H1 (cell line): ENCODE measurements around the gene MTFR2. TPM values are rescaled to one million over a fixed set of nuclear protein-coding genes. Genes with fewer than 3 reads are reported as not detected.
A peak's percentile ranks its signal among the peaks of the same experiment; 100 is the strongest.

ENCODE experiments used
- CTCF ChIA-PET: fragments of 300-600 bp; sonication (Branson Sonifier 250); formaldehyde crosslinking; loops from one replicate; lab custom pipeline; 2021; ENCODE audit not compliant: partially characterized antibody; lab: Charles Lee
- POLR2A ChIA-PET: fragments of 300-600 bp; sonication (Branson Sonifier 250); formaldehyde crosslinking; loops from one replicate; lab custom pipeline; 2021; ENCODE audit warnings: inconsistent platforms; ENCODE audit not compliant: partially characterized antibody; lab: Charles Lee
- DNase-seq, 2 experiments: peaks; one replicate each; pipeline versions ENCODE4 v3.0.0 to v3.0.0-alpha.2; 2010 to 2022; ENCODE audit warnings: low spot score in 2 of 2, low read depth in 1 of 2, mixed read lengths in 1 of 2
- FAIRE-seq: peaks from 2 replicates; lab custom pipeline; 2011; peaks lifted over from hg19 to GRCh38; lab: Jason Lieb, UNC
- H2AFZ ChIP-seq: 2 replicates; pipeline ENCODE4 v1.8.1; 2012; ENCODE audit warnings: low read length, inconsistent platforms
- H2AK5ac ChIP-seq: 2 replicates; pipeline ENCODE4 v1.6.1; 2013; ENCODE audit warnings: low read depth, low read length
- H2BK120ac ChIP-seq: replicated peaks from 2 replicates; pipeline ENCODE3; 2013; ENCODE audit warnings: low read depth, low read length, inconsistent platforms
- H2BK12ac ChIP-seq: 2 replicates; pipeline ENCODE4 v1.6.1; 2013; ENCODE audit warnings: low read depth, low read length
- H2BK15ac ChIP-seq: 2 replicates; pipeline ENCODE4 v1.6.1; 2013; ENCODE audit warnings: low read length
- H2BK20ac ChIP-seq: 2 replicates; pipeline ENCODE4 v1.6.1; 2013; ENCODE audit warnings: low read length
- H2BK5ac ChIP-seq: 2 replicates; pipeline ENCODE4 v1.6.1; 2013; ENCODE audit warnings: low read depth, low read length
- H3K14ac ChIP-seq: 2 replicates; pipeline ENCODE4 v1.6.1; 2013; ENCODE audit warnings: inconsistent platforms; ENCODE audit not compliant: insufficient read length
- H3K18ac ChIP-seq: 2 replicates; pipeline ENCODE4 v1.6.1; 2013; ENCODE audit warnings: low read length; ENCODE audit errors: extremely low read depth
- H3K23ac ChIP-seq: 2 replicates; pipeline ENCODE4 v1.6.1; 2013; ENCODE audit warnings: inconsistent platforms; ENCODE audit not compliant: insufficient read length
- H3K23me2 ChIP-seq: 2 replicates; pipeline ENCODE4 v1.6.1; 2013; ENCODE audit warnings: low read depth, low read length
- H3K27ac ChIP-seq: 2 replicates; pipeline ENCODE4 v1.6.1; 2011; ENCODE audit warnings: low read depth, low read length, inconsistent platforms
- H3K27me3 ChIP-seq, 4 experiments: replicated peaks in 1 of 4; 1 replicate in 1 of 4; 2 replicates in 3 of 4; pipeline versions ENCODE4 v1.6.1 to v1.8.1; 2011 to 2013; ENCODE audit warnings: low read length in 3 of 4, mild to moderate bottlenecking in 3 of 4, inconsistent platforms in 2 of 4, mixed read lengths in 2 of 4, moderate library complexity in 1 of 4; ENCODE audit not compliant: control insufficient read depth in 3 of 4, insufficient read depth in 3 of 4; ENCODE audit errors: extremely low read depth in 1 of 4
- H3K36me3 ChIP-seq, 4 experiments: 2 replicates each; pipeline versions ENCODE4 v1.6.1 to v1.8.1; 2011 to 2013; ENCODE audit warnings: mild to moderate bottlenecking in 4 of 4, low read length in 3 of 4, moderate library complexity in 2 of 4, control low read depth in 1 of 4, inconsistent platforms in 1 of 4; ENCODE audit not compliant: insufficient read depth in 4 of 4, control insufficient read depth in 2 of 4
- H3K4ac ChIP-seq: replicated peaks from 2 replicates; pipeline ENCODE3; 2013; ENCODE audit warnings: low read length, low read depth, mixed read lengths, inconsistent platforms; ENCODE audit not compliant: insufficient read length
- H3K4me1 ChIP-seq, 4 experiments: replicated peaks in 1 of 4; 1 replicate in 1 of 4; 2 replicates in 3 of 4; pipeline versions ENCODE4 v1.6.1 to v1.8.1; 2011 to 2013; ENCODE audit warnings: low read length in 3 of 4, inconsistent platforms in 2 of 4, mixed read lengths in 1 of 4; ENCODE audit not compliant: insufficient read depth in 4 of 4, control insufficient read depth in 3 of 4
- H3K4me2 ChIP-seq, 2 experiments: 2 replicates each; pipeline versions ENCODE4 v1.6.1 to v1.8.1; 2011 to 2013; ENCODE audit warnings: low read depth in 2 of 2, low read length in 2 of 2, control low read depth in 1 of 2, inconsistent platforms in 1 of 2, mild to moderate bottlenecking in 1 of 2; ENCODE audit not compliant: insufficient read depth in 1 of 2
- H3K4me3 ChIP-seq, 4 experiments: fragments of 200-600, 300-600 bp in 1 of 4; sonication (generic), shearing (Covaris generic), sonication (Bioruptor Twin) in 1 of 4; 2 replicates each; pipeline versions ENCODE4 v1.5.1 to v1.8.1; 2011 to 2016; ENCODE audit warnings: low read length in 4 of 4, low read depth in 3 of 4, control low read depth in 2 of 4, inconsistent platforms in 2 of 4, mild to moderate bottlenecking in 2 of 4, mixed read lengths in 1 of 4, moderate library complexity in 1 of 4; ENCODE audit not compliant: insufficient read depth in 2 of 4; ENCODE audit errors: extremely low read depth in 1 of 4
- H3K56ac ChIP-seq: replicated peaks from 2 replicates; pipeline ENCODE3; 2013; ENCODE audit warnings: low read depth, mild to moderate bottlenecking, mixed read lengths, low read length, inconsistent platforms; ENCODE audit not compliant: insufficient read length
- H3K79me1 ChIP-seq: 2 replicates; pipeline ENCODE4 v1.6.1; 2013; ENCODE audit warnings: low read depth, low read length, control low read depth
- H3K79me2 ChIP-seq, 2 experiments: 2 replicates each; pipeline versions ENCODE4 v1.6.1 to v1.8.1; 2012 to 2013; ENCODE audit warnings: low read length in 2 of 2, mild to moderate bottlenecking in 2 of 2, inconsistent platforms in 1 of 2; ENCODE audit not compliant: insufficient read depth in 2 of 2, control insufficient read depth in 1 of 2
- H3K9ac ChIP-seq, 4 experiments: replicated peaks in 1 of 4; 1 replicate in 1 of 4; 2 replicates in 3 of 4; pipeline versions ENCODE4 v1.6.1 to v1.8.1; 2011 to 2013; ENCODE audit warnings: low read depth in 3 of 4, low read length in 3 of 4, control low read depth in 2 of 4, mild to moderate bottlenecking in 2 of 4, moderate library complexity in 2 of 4, inconsistent platforms in 1 of 4; ENCODE audit errors: extremely low read depth in 1 of 4
- H3K9me3 ChIP-seq, 2 experiments: 2 replicates each; pipeline versions ENCODE4 v1.6.1 to v1.8.1; 2012 to 2013; ENCODE audit warnings: mild to moderate bottlenecking in 2 of 2, moderate library complexity in 2 of 2, control low read depth in 1 of 2, inconsistent platforms in 1 of 2, low read depth in 1 of 2, low read length in 1 of 2, mixed read lengths in 1 of 2; ENCODE audit not compliant: insufficient read depth in 2 of 2
- H4K20me1 ChIP-seq, 2 experiments: replicated peaks in 1 of 2; 2 replicates each; pipeline versions ENCODE3 to v1.8.1; 2011 to 2013; ENCODE audit warnings: inconsistent platforms in 2 of 2, low read length in 2 of 2, mild to moderate bottlenecking in 1 of 2; ENCODE audit not compliant: insufficient read depth in 2 of 2, control insufficient read depth in 1 of 2
- H4K5ac ChIP-seq: 2 replicates; pipeline ENCODE4 v1.6.1; 2013; ENCODE audit warnings: low read length, low read depth, mixed read lengths, inconsistent platforms; ENCODE audit not compliant: insufficient read length
- H4K8ac ChIP-seq: 2 replicates; pipeline ENCODE4 v1.8.0; 2013; ENCODE audit warnings: mild to moderate bottlenecking, moderate library complexity, low read length, inconsistent platforms; ENCODE audit not compliant: insufficient read depth; ENCODE audit errors: extremely low read depth
- H4K91ac ChIP-seq: replicated peaks from 2 replicates; pipeline ENCODE3; 2013; ENCODE audit warnings: low read length, mixed read lengths, inconsistent platforms; ENCODE audit not compliant: insufficient read length
- ASH2L ChIP-seq: fragments of 200-600, 300-600 bp; sonication (generic); IDR thresholded peaks from one replicate; pipeline ENCODE4 v1.7.1; 2017; ENCODE audit warnings: low read length
- E2F6 ChIP-seq: IDR thresholded peaks from 2 replicates; pipeline ENCODE4 v1.6.1; 2012; ENCODE audit warnings: inconsistent platforms
- GTF2F1 ChIP-seq: IDR thresholded peaks from 2 replicates; pipeline ENCODE4 v1.6.1; 2012; ENCODE audit warnings: low read depth, low read length, improper control_type of control experiment, borderline replicate concordance
- JUN ChIP-seq: IDR thresholded peaks from 2 replicates; pipeline ENCODE4 v1.6.1; 2011; ENCODE audit warnings: low read depth, mild to moderate bottlenecking, improper control_type of control experiment, low read length
- MAX ChIP-seq: IDR thresholded peaks from 2 replicates; pipeline ENCODE4 v1.6.1; 2012; ENCODE audit warnings: inconsistent platforms
- SRF ChIP-seq: IDR thresholded peaks from 2 replicates; pipeline ENCODE4 v1.6.1; 2011; ENCODE audit warnings: mild to moderate bottlenecking, low read depth, low read length, moderate library complexity
- TEAD4 ChIP-seq: IDR thresholded peaks from 2 replicates; pipeline ENCODE4 v1.6.1; 2012; ENCODE audit warnings: low read depth, low read length, inconsistent platforms, mixed read lengths
- YY1 ChIP-seq: IDR thresholded peaks from 2 replicates; pipeline ENCODE4 v1.6.1; 2011; ENCODE audit warnings: low read depth, mild to moderate bottlenecking, low read length
- WGBS, 2 experiments: shearing (Covaris generic) in 1 of 2; methylation state at CpG; one replicate each; pipeline versions ENCODE4 v1.1.6 to v1.1.7; 2013 to 2015; ENCODE audit warnings: low lambda C conversion rate in 2 of 2, mixed read lengths in 2 of 2, inconsistent platforms in 1 of 2, low coverage in 1 of 2, missing lambda C conversion rate in 1 of 2; ENCODE audit not compliant: insufficient replicate concordance in 2 of 2, insufficient coverage in 1 of 2, insufficient read length in 1 of 2; ENCODE audit errors: extremely low coverage in 1 of 2, missing lambda C conversion rate in 1 of 2; 5-methylcytosine and 5-hydroxymethylcytosine counted together
- polyA plus RNA-seq, 7 experiments: library from polyadenylated mRNA; depleted of rRNA in 3 of 7; stranded (reverse) in 5 of 7; unstranded in 2 of 7; fragments of >200 nt in 5 of 7; fragments of 200-250 nt in 2 of 7; gene quantifications; 1 replicate in 5 of 7; 2 replicates in 1 of 7; 4 replicates in 1 of 7; pipeline versions ENCODE4 v1.2.1 to v1.2.3, GENCODE V29; 2011 to 2013; ENCODE audit warnings: missing spikeins in 2 of 7, mixed read lengths in 2 of 7
- total RNA-seq: library from RNA; stranded (reverse); fragmentation: NEBNext Ultra II Directional; extraction: Animal tissue kit (Norgen Biotek cat#: 25700); gene quantifications from 2 replicates; pipeline ENCODE4 v1.2.1, GENCODE V29; 2021

The MTFR2 gene
- total and polyA plus RNA-seq, 2 of the 8 experiments (the other 6 are each of a cell fraction or from before 2014, with no cell fraction given), result 8.5 to 10.7 TPM

GRCh38 chr6:136290410-136291010 is 40.4 kb upstream of the MTFR2 start:
- peak overlapping the region; percentile 69 for H4K5ac ChIP-seq
- H4K8ac ChIP-seq, result peak overlapping the region; percentile 97; the same call in 1 of the 2 replicates
- H3K23me2 ChIP-seq, result peaks cover 13% of the 10 kb centered on the region
- ChIA-PET CTCF (interaction anchor here (0.7 to 1.5 kb wide), 6 partner anchors 10 to 236 kb away, joined by 3 to 12 read pairs (median 4); no protein-coding TSS in a partner anchor), POLR2A (interaction anchor here (0.9 to 7.0 kb wide), 39 partner anchors 8 to 793 kb away, joined by 3 to 115 read pairs (median 5); partner anchors contain the start of genes AHI1, MAP7, MTFR2 and SLC35D3)
- H2BK15ac ChIP-seq, result no peak overlapping the region
- H2BK12ac ChIP-seq, result no peak overlapping the region; the same call in 1 of the 2 replicates
- H3K9ac ChIP-seq, result peak overlapping the region; percentile 36 to 100 (median 98)
- no peak overlapping the region for H3K23ac ChIP-seq
- DNase-seq (peak in 1 of 2 experiments; percentile 56), FAIRE-seq (no peak)
- no peaks in the 10 kb centered on the region for H3K27me3 ChIP-seq
- peaks cover 16 to 31% of the 10 kb centered on the region in 2 experiments for H4K20me1 ChIP-seq
- 20% methylated on average over 22 of the region's 22 CpGs; no CpG with 5 or more reads in 1 of the 2 experiments for WGBS, 2 experiments
- peak overlapping the region; percentile 85 to 100 (median 92) for H3K4me3 ChIP-seq
- no peak overlapping the region for H4K91ac ChIP-seq
- peak overlapping the region; percentile 91; the same call in 1 of the 2 replicates for H2BK5ac ChIP-seq
- no peak overlapping the region for H3K56ac ChIP-seq
- H3K79me1 ChIP-seq, result no peaks in the 10 kb centered on the region
- H3K18ac ChIP-seq, result peak overlapping the region; percentile 64; the same call in 1 of the 2 replicates
- peaks cover 0 to 3% (median 1%) of the 10 kb centered on the region in 4 experiments; a peak in 4 of 7 replicates for H3K4me1 ChIP-seq
- peak overlapping the region; percentile 89 to 96 for H3K4me2 ChIP-seq
- H3K27ac ChIP-seq, result peak overlapping the region; percentile 93
- no peak overlapping the region for H2BK20ac ChIP-seq
- TF ChIP-seq YY1, result 0 out of 2 replicates have a peak, but pooled peaks have one; percentile 56
- no peak for TF ChIP-seq GTF2F1
- TF ChIP-seq TEAD4, result no peak
- TF ChIP-seq SRF, result no peak
- TF ChIP-seq JUN, result no peak
- TF ChIP-seq E2F6, result 0 out of 2 replicates have a peak, but pooled peaks have one; percentile 34
- peak; percentile 18; the same call in 1 of the 2 replicates for TF ChIP-seq MAX
- peak; percentile 15 for TF ChIP-seq ASH2L
- no peaks in the 10 kb centered on the region for H3K9me3 ChIP-seq
- no peak overlapping the region for H2BK120ac ChIP-seq
- H3K4ac ChIP-seq, result no peak overlapping the region
- peaks cover 35 to 40% of the 10 kb centered on the region in 2 experiments for H3K79me2 ChIP-seq
- peak overlapping the region; percentile 77; the same call in 1 of the 2 replicates for H2AFZ ChIP-seq
- H2AK5ac ChIP-seq, result no peak overlapping the region; the same call in 1 of the 2 replicates
- H3K36me3 ChIP-seq, result no peaks in the 10 kb centered on the region
- no peak overlapping the region for H3K14ac ChIP-seq
